ENCODE data around the gene ANKRD50.

ANKRD50 gene

DNA sequence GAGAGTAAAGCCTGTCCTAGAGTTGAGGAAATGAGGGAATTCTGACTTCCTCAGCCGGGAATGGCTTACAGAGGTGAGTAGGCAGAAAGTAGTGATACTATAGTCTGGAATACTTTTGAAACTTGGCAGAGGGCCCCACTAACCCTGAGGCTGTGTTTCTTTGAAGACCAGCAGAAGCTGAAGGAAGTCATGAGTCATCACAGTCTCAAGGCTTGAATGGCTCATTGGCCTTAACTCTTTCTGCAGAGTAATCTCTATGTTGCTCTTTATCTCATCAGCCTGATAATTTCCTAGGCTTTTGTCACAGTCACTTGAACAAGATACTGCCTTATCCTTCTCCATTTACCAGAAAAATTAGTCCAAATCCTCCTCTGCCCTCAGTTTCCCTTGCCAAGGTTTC is 80.8 kb downstream of the ANKRD50 start:
- Histone ChIP-seq H4K20me1 (ENCODE audit: insufficient read depth, low read length) (no peaks in the 10 kb centered on the region), H3K27me3 (ENCODE audit: insufficient read depth, low read length) (no peaks in the 10 kb centered on the region), H2AFZ (ENCODE audit: low read length) (no peak overlapping the region), H3K4me2 (ENCODE audit: low read length) (no peak overlapping the region), H3K9ac (ENCODE audit: low read length) (no peak overlapping the region), H3K9me2 (ENCODE audit: low read depth, low read length) (no peaks in the 10 kb centered on the region), H3K4me3 (ENCODE audit: low read depth, low read length, poor library complexity, severe bottlenecking) (no peak overlapping the region), H3K27ac (ENCODE audit: low read depth, low read length, poor library complexity, severe bottlenecking) (no peak overlapping the region), H3K36me3 (ENCODE audit: insufficient read depth, low read length) (no peaks in the 10 kb centered on the region), H3K9me3 (ENCODE audit: low read length) (no peaks in the 10 kb centered on the region), H3K79me2 (ENCODE audit: insufficient read depth, low read length) (no peaks in the 10 kb centered on the region), H3K4me1 (ENCODE audit: insufficient read depth, low read length, severe bottlenecking) (no peaks in the 10 kb centered on the region), H3F3A (ENCODE audit: insufficient read depth, low read length) (no peaks in the 10 kb centered on the region)
- no peak for TF ChIP-seq EZH2 (IDR thresholded peaks at IDR 0.05; ENCODE audit: borderline replicate concordance, low read length)
- TF ChIP-seq, protein P1, sequence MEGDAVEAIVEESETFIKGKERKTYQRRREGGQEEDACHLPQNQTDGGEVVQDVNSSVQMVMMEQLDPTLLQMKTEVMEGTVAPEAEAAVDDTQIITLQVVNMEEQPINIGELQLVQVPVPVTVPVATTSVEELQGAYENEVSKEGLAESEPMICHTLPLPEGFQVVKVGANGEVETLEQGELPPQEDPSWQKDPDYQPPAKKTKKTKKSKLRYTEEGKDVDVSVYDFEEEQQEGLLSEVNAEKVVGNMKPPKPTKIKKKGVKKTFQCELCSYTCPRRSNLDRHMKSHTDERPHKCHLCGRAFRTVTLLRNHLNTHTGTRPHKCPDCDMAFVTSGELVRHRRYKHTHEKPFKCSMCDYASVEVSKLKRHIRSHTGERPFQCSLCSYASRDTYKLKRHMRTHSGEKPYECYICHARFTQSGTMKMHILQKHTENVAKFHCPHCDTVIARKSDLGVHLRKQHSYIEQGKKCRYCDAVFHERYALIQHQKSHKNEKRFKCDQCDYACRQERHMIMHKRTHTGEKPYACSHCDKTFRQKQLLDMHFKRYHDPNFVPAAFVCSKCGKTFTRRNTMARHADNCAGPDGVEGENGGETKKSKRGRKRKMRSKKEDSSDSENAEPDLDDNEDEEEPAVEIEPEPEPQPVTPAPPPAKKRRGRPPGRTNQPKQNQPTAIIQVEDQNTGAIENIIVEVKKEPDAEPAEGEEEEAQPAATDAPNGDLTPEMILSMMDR (IDR thresholded peaks at IDR 0.05; ENCODE audit: low read length) = no peak

DNA sequence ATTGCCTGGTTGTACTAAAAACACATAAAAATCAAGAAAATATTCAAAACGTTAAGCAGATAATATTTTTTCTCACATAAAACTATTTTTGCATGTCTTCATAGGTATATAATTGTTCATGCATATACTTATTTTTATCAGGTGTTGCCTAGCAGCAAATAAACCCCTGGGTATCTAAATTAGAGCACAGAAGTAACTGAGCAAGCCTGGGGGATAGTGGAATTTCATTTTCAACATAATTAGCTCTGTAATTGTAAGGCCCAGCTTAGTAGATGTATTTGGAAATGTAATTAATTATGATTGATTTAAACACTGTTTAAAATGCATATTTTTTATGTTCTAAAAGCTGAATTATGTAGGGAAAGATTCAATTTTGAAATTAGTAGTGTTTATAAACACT is 82.9 kb downstream of the ANKRD50 start:
- Histone ChIP-seq H4K20me1 (ENCODE audit: insufficient read depth, low read length) (no peaks in the 10 kb centered on the region), H3K4me2 (ENCODE audit: low read length) (no peak overlapping the region), H2AFZ (ENCODE audit: low read length) (no peak overlapping the region), H3K9me2 (ENCODE audit: low read depth, low read length) (no peaks in the 10 kb centered on the region), H3K9me3 (ENCODE audit: low read length) (no peaks in the 10 kb centered on the region), H3K9ac (ENCODE audit: low read length) (no peak overlapping the region), H3K27me3 (ENCODE audit: insufficient read depth, low read length) (no peaks in the 10 kb centered on the region), H3K36me3 (ENCODE audit: insufficient read depth, low read length) (no peaks in the 10 kb centered on the region), H3K79me2 (ENCODE audit: insufficient read depth, low read length) (no peaks in the 10 kb centered on the region), H3K4me3 (ENCODE audit: low read depth, low read length, poor library complexity, severe bottlenecking) (no peak overlapping the region), H3K4me1 (ENCODE audit: insufficient read depth, low read length, severe bottlenecking) (no peaks in the 10 kb centered on the region), H3K27ac (ENCODE audit: low read depth, low read length, poor library complexity, severe bottlenecking) (no peak overlapping the region), H3F3A (ENCODE audit: insufficient read depth, low read length) (no peaks in the 10 kb centered on the region)
- TF ChIP-seq, protein P1 (IDR thresholded peaks at IDR 0.05; ENCODE audit: low read length) = no peak
- TF ChIP-seq EZH2 (IDR thresholded peaks at IDR 0.05; ENCODE audit: borderline replicate concordance, low read length) = no peak
